GM18909 (cell line): Measurements from ENCODE around the gene ARPC1A.
"Not testable (repeated sequence)": the region's sequence is repeated elsewhere in the genome, so short reads cannot be mapped to it uniquely, and the experiment has no call there.

ENCODE experiments used
- ATAC-seq: cut with Tn5 transposase; IDR thresholded peaks from one replicate; pipeline ENCODE4 v1.9.1; 2021; ENCODE audit warnings: mild to moderate bottlenecking; ENCODE audit not compliant: unreplicated experiment, poor library complexity

Gene ARPC1A

GRCh38 chr7:99385564-99385963, 59.9 kb downstream of the ARPC1A start:
- no peak for ATAC-seq

DNA sequence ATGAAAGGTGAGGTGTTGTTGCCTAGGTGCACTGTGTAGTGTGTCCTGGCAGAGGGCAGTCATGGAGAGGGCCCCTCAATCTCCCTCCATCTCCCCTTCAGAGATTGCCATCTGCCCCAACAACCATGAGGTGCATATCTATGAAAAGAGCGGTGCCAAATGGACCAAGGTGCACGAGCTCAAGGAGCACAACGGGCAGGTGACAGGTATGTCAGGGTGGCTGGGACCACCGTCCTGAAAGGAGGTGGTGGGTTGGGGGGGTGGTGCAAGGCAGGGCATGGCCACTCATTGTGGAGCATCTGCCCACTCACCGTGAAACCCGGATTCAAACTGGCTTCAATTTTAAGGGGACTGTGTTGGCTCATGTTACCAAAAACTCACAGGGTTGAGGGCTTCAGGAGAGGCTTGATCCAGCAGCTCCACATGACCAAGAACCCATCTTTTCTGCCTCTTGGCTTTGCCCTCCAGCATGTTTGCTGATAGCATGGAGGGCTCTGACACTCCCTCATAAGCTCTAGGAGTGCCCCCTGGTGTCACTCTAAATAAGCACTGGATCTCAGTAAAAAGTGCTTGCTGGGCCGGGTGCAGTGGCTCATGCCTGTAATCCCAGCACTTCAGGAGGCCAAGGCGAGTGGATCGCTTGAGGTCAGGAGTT, 61.0 kb downstream of the ARPC1A start:
- no peak for ATAC-seq

GRCh38 chr7:99387239-99387635, 61.5 kb downstream of the ARPC1A start:
- ATAC-seq, result not testable (repeated sequence)

GRCh38 chr7:99387912-99388311, 62.2 kb downstream of the ARPC1A start:
- no peak for ATAC-seq

GRCh38 chr7:99389772-99390171, 64.1 kb downstream of the ARPC1A start:
- no peak for ATAC-seq

GRCh38 chr7:99390941-99391602, 65.4 kb downstream of the ARPC1A start:
- no peak for ATAC-seq

GRCh38 chr7:99392046-99392445, 66.3 kb downstream of the ARPC1A start:
- no peak for ATAC-seq

- ATAC-seq, result peak; percentile 44
Measured at GRCh38 chr7:99392659-99393354, 67.1 kb downstream of the ARPC1A start.

GRCh38 chr7:99393355-99394187, 67.9 kb downstream of the ARPC1A start:
- no peak for ATAC-seq

DNA sequence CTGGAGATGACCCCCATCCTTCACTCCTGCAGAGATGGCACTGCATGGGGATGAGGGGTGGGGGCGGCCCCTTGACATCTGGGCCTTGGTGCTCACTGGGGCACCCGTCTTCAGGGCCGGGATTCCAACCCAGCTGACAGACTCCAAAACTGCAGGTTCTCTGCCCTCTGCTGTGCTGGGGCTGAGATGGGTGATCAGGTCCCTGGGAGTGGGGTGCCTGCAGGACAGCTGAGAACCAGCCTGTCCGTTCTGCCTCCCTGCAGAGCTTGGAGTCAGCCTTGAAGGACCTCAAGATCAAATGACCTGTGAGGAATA, 68.4 kb downstream of the ARPC1A start:
- no peak for ATAC-seq

DNA sequence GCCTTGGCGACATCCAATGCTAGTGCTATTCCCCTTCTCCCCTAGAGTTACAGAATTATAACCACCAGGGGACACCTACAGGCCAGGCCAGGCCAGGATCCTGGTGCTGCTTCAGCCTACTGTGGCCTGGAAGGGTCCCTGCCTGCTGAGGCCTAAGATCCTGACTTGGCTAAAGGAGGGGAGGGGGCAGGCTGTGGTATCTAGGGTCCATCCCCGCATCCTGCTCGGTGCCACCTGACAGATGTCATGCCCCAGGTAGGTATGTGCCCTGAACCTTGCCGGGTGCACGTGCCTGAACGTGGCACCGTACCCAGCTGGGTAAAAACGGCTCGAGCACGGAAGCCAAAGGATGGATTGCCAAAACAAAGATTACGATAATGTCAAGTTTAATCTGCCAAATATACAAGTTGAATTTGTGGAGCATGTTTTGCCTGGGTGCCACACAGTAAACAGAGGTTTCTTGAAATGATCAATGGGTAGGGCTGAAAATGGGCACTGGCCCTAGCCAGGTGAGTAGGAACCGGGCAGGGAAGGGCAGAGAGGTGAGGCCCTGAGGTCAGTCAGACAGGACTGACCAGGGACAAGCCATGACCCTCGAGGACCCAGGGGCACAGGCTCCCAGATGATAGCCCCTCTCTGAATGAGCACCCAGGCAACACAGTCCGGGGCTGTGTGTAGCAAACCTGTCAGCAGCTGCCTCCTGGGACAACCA, 70.1 kb downstream of the ARPC1A start:
- no peak for ATAC-seq

DNA sequence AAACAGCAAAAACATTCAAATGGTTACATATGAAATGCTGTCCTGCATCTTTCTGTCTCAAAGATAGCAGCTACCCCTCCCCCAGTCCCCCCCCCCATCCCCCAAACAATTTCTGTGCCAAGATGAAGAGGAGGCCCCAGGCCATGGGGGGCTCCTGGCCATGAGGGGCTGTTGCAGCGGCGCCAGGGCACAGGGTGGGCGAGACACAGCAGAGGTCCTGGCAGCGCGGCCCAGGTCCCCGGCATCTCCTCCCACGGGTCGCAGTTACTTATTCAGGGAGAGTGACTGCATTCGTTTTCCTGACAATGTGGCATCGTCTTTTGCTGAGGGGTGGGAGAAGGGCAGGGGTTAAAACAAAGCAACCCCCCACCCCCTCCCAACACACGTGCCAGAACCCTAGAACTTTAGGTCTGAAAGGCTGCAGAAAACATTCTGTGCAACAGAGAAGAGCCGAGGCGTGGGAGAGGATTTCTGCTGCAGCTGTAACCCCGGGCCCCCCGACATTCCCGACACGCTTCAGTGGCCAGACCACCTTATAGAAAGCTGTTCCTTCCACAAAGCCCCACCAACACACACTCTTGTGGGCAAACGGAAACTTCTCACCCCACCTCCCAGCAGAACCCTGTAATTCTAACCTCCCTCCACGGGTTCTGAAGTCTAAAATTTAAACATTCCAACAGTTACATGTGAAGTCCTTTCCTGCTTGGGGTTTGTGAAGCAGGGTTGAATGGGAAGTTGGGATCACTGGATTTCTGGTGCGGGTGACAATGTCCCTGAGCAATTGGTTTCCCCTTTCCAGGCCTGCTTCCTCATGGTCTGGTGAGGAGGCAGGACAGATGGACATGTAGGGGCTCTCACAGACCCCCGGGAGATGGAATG, 71.0 kb downstream of the ARPC1A start:
- ATAC-seq, result no peak

- no peak for ATAC-seq
Measured at GRCh38 chr7:99397297-99397983, 71.7 kb downstream of the ARPC1A start.

- no peak for ATAC-seq
Measured at GRCh38 chr7:99398891-99399445, 73.3 kb downstream of the ARPC1A start.

GRCh38 chr7:99399597-99399996, 73.9 kb downstream of the ARPC1A start:
- ATAC-seq, result no peak

DNA sequence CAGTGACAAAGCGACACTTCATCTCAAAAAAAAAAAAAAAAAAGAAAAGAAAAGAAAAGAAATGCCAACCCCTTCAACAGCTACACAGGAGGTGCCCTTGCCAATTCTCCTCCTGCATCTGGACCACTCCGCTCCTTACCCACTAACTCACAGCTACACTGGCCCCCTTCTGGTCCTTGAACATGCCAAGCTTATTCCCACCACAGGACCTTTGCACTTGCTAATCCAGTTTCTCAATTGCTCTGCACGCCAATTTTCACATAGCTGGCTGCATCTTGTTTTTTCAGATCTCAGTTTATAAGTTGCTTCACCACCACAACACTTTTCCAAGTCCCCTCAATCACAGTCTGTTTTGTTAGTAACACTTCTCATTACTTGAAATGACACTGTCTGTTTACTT, 77.2 kb downstream of the ARPC1A start:
- no peak for ATAC-seq

GRCh38 chr7:99403764-99404163, 78.1 kb downstream of the ARPC1A start:
- no peak for ATAC-seq

- ATAC-seq, result no peak
Measured at GRCh38 chr7:99404235-99404976, 78.7 kb downstream of the ARPC1A start.
